HepG2 (cell line): ENCODE results near the gene TNPO3.

Experiments
- ELF4 ChIP-seq: sonication (generic); formaldehyde crosslinking; IDR thresholded peaks from 2 replicates; pipeline ENCODE4 v1.5.0; 2020; ENCODE audit warnings: missing genetic modification reagents, mild to moderate bottlenecking, moderate library complexity, borderline replicate concordance
- ETV6 ChIP-seq: sonication (generic); formaldehyde crosslinking; conservative IDR thresholded peaks from 2 replicates; pipeline ENCODE4 v1.4.0; 2020; ENCODE audit warnings: missing genetic modification reagents
- HNRNPK ChIP-seq: fragments of 200-400 bp; formaldehyde crosslinking; IDR thresholded peaks from 2 replicates; pipeline ENCODE4 v1.6.1; 2018; ENCODE audit warnings: low read length, low read depth, moderate library complexity, mild to moderate bottlenecking; ENCODE audit not compliant: poor library complexity, severe bottlenecking
- KDM1A ChIP-seq: IDR thresholded peaks from 2 replicates; pipeline ENCODE4 v1.6.1; 2016; ENCODE audit warnings: missing compliant biosample characterization
- POLR2A ChIP-seq, 2 experiments: IDR thresholded peaks; 2 replicates each; pipeline ENCODE4 v1.6.1; 2011; ENCODE audit warnings: low read depth in 2 of 2, low read length in 2 of 2, mild to moderate bottlenecking in 1 of 2, moderate library complexity in 1 of 2; ENCODE audit not compliant: insufficient read depth in 1 of 2
- SIN3A ChIP-seq: IDR thresholded peaks from 2 replicates; pipeline ENCODE4 v1.6.1; 2011; ENCODE audit warnings: low read depth, mild to moderate bottlenecking, control low read depth, low read length, borderline replicate concordance
- SP1 ChIP-seq, 2 experiments: fragments of 450-650 bp in 1 of 2; sonication (generic) in 1 of 2; formaldehyde crosslinking in 1 of 2; IDR thresholded peaks; 2 replicates each; pipeline versions ENCODE4 v1.4.0 to v1.6.1; 2016 to 2020; ENCODE audit warnings: missing genetic modification reagents in 1 of 2
- ZNF644 ChIP-seq: IDR thresholded peaks from 2 replicates; pipeline ENCODE4 v1.6.1; 2016; ENCODE audit warnings: low read depth
- ZSCAN22 ChIP-seq: sonication (generic); formaldehyde crosslinking; IDR thresholded peaks from 2 replicates; pipeline ENCODE4 v1.4.0; 2020; ENCODE audit warnings: mild to moderate bottlenecking, missing genetic modification reagents
- TF ChIP-seq, protein P1 (sequence below), 2 experiments: IDR thresholded peaks; 2 replicates each; pipeline ENCODE4 v1.6.1; 2011 to 2012; ENCODE audit warnings: low read length in 2 of 2, borderline replicate concordance in 1 of 2, low read depth in 1 of 2, mild to moderate bottlenecking in 1 of 2, moderate library complexity in 1 of 2
- TF ChIP-seq, protein P2 (sequence below): sonication (generic); formaldehyde crosslinking; IDR thresholded peaks from 2 replicates; pipeline ENCODE4 v1.5.1; 2020; ENCODE audit warnings: missing genetic modification reagents, mild to moderate bottlenecking, borderline replicate concordance
- TF ChIP-seq, protein P3 (sequence below): sonication (generic); formaldehyde crosslinking; IDR thresholded peaks from 2 replicates; pipeline ENCODE4 v1.5.0; 2020; ENCODE audit warnings: missing genetic modification reagents

DNA sequence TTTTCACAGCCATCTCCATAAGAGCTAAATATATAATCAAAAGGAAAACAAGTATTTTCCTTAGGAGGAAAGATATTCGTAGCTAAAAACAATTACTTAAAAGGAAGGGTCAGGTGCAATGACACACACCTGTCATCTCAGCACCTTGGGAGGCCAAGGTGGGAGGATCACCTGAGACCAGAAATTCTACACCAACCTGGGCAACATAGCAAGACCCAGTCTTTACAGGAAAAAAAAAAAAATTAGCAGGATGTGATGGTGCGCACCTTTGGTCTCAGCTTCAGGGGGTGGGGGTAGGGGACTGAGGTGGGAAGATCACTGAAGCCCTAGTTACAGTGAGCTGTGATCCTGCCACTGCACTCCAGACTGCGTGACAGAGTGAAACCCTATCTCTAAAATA lies 11.9 kb downstream of the TNPO3 start:
- TF ChIP-seq, protein P1, sequence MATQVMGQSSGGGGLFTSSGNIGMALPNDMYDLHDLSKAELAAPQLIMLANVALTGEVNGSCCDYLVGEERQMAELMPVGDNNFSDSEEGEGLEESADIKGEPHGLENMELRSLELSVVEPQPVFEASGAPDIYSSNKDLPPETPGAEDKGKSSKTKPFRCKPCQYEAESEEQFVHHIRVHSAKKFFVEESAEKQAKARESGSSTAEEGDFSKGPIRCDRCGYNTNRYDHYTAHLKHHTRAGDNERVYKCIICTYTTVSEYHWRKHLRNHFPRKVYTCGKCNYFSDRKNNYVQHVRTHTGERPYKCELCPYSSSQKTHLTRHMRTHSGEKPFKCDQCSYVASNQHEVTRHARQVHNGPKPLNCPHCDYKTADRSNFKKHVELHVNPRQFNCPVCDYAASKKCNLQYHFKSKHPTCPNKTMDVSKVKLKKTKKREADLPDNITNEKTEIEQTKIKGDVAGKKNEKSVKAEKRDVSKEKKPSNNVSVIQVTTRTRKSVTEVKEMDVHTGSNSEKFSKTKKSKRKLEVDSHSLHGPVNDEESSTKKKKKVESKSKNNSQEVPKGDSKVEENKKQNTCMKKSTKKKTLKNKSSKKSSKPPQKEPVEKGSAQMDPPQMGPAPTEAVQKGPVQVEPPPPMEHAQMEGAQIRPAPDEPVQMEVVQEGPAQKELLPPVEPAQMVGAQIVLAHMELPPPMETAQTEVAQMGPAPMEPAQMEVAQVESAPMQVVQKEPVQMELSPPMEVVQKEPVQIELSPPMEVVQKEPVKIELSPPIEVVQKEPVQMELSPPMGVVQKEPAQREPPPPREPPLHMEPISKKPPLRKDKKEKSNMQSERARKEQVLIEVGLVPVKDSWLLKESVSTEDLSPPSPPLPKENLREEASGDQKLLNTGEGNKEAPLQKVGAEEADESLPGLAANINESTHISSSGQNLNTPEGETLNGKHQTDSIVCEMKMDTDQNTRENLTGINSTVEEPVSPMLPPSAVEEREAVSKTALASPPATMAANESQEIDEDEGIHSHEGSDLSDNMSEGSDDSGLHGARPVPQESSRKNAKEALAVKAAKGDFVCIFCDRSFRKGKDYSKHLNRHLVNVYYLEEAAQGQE (IDR thresholded peaks at IDR 0.05; ENCODE audit: borderline replicate concordance in 1 of 2, low read depth in 1 of 2, low read length in 2 of 2): no peak
- TF ChIP-seq POLR2A (IDR thresholded peaks at IDR 0.05; ENCODE audit: insufficient read depth in 1 of 2, low read depth in 2 of 2, low read length in 2 of 2): no peak
- no peak for TF ChIP-seq HNRNPK
- no peak for TF ChIP-seq ETV6
- TF ChIP-seq SP1 (IDR thresholded peaks at IDR 0.05): no peak
- TF ChIP-seq SP1 (CRISPR knock-in tag; IDR thresholded peaks at IDR 0.05): no peak
- no peak for TF ChIP-seq ZSCAN22 (CRISPR knock-in tag)
- TF ChIP-seq SIN3A: no peak
- TF ChIP-seq ZNF644: no peak
- no peak for TF ChIP-seq ELF4
- TF ChIP-seq, protein P2, sequence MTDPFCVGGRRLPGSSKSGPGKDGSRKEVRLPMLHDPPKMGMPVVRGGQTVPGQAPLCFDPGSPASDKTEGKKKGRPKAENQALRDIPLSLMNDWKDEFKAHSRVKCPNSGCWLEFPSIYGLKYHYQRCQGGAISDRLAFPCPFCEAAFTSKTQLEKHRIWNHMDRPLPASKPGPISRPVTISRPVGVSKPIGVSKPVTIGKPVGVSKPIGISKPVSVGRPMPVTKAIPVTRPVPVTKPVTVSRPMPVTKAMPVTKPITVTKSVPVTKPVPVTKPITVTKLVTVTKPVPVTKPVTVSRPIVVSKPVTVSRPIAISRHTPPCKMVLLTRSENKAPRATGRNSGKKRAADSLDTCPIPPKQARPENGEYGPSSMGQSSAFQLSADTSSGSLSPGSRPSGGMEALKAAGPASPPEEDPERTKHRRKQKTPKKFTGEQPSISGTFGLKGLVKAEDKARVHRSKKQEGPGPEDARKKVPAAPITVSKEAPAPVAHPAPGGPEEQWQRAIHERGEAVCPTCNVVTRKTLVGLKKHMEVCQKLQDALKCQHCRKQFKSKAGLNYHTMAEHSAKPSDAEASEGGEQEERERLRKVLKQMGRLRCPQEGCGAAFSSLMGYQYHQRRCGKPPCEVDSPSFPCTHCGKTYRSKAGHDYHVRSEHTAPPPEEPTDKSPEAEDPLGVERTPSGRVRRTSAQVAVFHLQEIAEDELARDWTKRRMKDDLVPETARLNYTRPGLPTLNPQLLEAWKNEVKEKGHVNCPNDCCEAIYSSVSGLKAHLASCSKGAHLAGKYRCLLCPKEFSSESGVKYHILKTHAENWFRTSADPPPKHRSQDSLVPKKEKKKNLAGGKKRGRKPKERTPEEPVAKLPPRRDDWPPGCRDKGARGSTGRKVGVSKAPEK (CRISPR knock-in tag): no peak
- TF ChIP-seq, protein P3, sequence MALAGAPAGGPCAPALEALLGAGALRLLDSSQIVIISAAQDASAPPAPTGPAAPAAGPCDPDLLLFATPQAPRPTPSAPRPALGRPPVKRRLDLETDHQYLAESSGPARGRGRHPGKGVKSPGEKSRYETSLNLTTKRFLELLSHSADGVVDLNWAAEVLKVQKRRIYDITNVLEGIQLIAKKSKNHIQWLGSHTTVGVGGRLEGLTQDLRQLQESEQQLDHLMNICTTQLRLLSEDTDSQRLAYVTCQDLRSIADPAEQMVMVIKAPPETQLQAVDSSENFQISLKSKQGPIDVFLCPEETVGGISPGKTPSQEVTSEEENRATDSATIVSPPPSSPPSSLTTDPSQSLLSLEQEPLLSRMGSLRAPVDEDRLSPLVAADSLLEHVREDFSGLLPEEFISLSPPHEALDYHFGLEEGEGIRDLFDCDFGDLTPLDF (CRISPR knock-in tag): no peak
- no peak for TF ChIP-seq KDM1A (CRISPR knock-in tag)
